Tibial nerve (tissue), 4 donors: ENCODE data around the gene INPPL1. TPM values are rescaled to one million over a fixed set of nuclear protein-coding genes. Genes with fewer than 3 reads are reported as not detected.

Experiments
- DNase-seq, 2 donors: peaks; one replicate each; pipeline ENCODE4 v3.0.0-alpha.2; 2019; ENCODE audit warnings: low spot score in 2 of 2
- H3K27ac ChIP-seq, 4 donors: fragments of 200-600 bp; sonication (generic) in 3 of 4; one replicate each; pipeline ENCODE4 v1.5.1; 2017 to 2019; ENCODE audit warnings: mild to moderate bottlenecking in 1 of 4
- H3K27me3 ChIP-seq, 2 donors: fragments of 200-600 bp; sonication (generic) in 1 of 2; one replicate each; pipeline versions ENCODE4 v1.5.1 to v1.6.0; 2017 to 2019
- H3K36me3 ChIP-seq, 3 donors: fragments of 200-600 bp; sonication (generic); one replicate each; pipeline ENCODE4 v1.5.1; 2018 to 2019
- H3K4me1 ChIP-seq, 4 donors: fragments of 200-600 bp; sonication (generic) in 3 of 4; one replicate each; pipeline ENCODE4 v1.5.1; 2017 to 2019
- H3K4me3 ChIP-seq, 4 donors: fragments of 200-600 bp; sonication (generic) in 3 of 4; one replicate each; pipeline ENCODE4 v1.5.1; 2017 to 2019; ENCODE audit warnings: mild to moderate bottlenecking in 1 of 4, moderate library complexity in 1 of 4
- H3K9me3 ChIP-seq, 4 donors: fragments of 200-600 bp; sonication (generic) in 3 of 4; one replicate each; pipeline ENCODE4 v1.5.1; 2017 to 2019
- CTCF ChIP-seq, 5 experiments: fragments of 200-600 bp in 3 of 5; fragments of 450-650 bp in 2 of 5; sonication (generic) in 3 of 5; IDR thresholded peaks; one replicate each; pipeline ENCODE4 v1.5.1; 2016 to 2019; ENCODE audit warnings: antibody characterized with exemption in 5 of 5, mild to moderate bottlenecking in 3 of 5, moderate library complexity in 2 of 5
- EP300 ChIP-seq, 2 donors: sonication (generic); formaldehyde crosslinking; IDR thresholded peaks; one replicate each; pipeline ENCODE4 v1.6.1; 2017; ENCODE audit warnings: antibody characterized with exemption in 2 of 2, mild to moderate bottlenecking in 1 of 2
- POLR2A ChIP-seq, 2 donors: fragments of 450-650 bp; IDR thresholded peaks; one replicate each; pipeline ENCODE4 v1.6.1; 2017; ENCODE audit warnings: antibody characterized with exemption in 2 of 2, mild to moderate bottlenecking in 2 of 2, moderate library complexity in 2 of 2
- WGBS, 2 donors: methylation state at CpG; one replicate each; pipeline ENCODE4 v1.1.5; 2018; 5-methylcytosine and 5-hydroxymethylcytosine counted together
- total RNA-seq, 4 donors: library from RNA; depleted of rRNA; stranded (reverse); fragments of >200 nt; gene quantifications; one replicate each; pipeline ENCODE4 v1.1.0, GENCODE V29; 2016

Gene INPPL1
- total RNA-seq, 4 donors from 2014 or later, result 73.6 to 137 (median 94.8) TPM

- H3K4me3 ChIP-seq, result peak overlapping the region; percentile 71 to 92 (median 77)
- no peaks in the 10 kb centered on the region for H3K9me3 ChIP-seq
- TF ChIP-seq CTCF (IDR thresholded peaks at IDR 0.05) (no peak), POLR2A (IDR thresholded peaks at IDR 0.05) (no peak), EP300 (IDR thresholded peaks at IDR 0.05) (no peak)
- H3K27me3 ChIP-seq, result no peaks in the 10 kb centered on the region
- H3K36me3 ChIP-seq, result peaks cover 0 to 8% (median 0%) of the 10 kb centered on the region in 3 donors
- 53 to 57% methylated on average over 6 of the region's 6 CpGs for WGBS, 2 donors
- no peak for DNase-seq
- peak overlapping the region; percentile 77 to 97 (median 94) for H3K27ac ChIP-seq
- peaks cover 0 to 38% (median 27%) of the 10 kb centered on the region in 4 donors for H3K4me1 ChIP-seq
Observed at GRCh38 chr11:72222106-72222891, 2.3 kb upstream of the INPPL1 start.

GRCh38 chr11:72222907-72223614 is 1.5 kb upstream of the INPPL1 start:
- peak; percentile 87 to 91 for DNase-seq
- Histone ChIP-seq H3K4me3 (peak overlapping the region; percentile 71 to 92 (median 77)), H3K36me3 (peaks cover 0 to 14% (median 0%) of the 10 kb centered on the region in 3 donors), H3K4me1 (peaks cover 0 to 45% (median 31%) of the 10 kb centered on the region in 4 donors), H3K27me3 (no peaks in the 10 kb centered on the region), H3K9me3 (no peaks in the 10 kb centered on the region), H3K27ac (peak overlapping the region; percentile 77 to 97 (median 94))
- TF ChIP-seq EP300 (IDR thresholded peaks at IDR 0.05), result peak; percentile 58 to 84
- peak; percentile 43 to 73 (median 51) for TF ChIP-seq CTCF (IDR thresholded peaks at IDR 0.05)
- TF ChIP-seq POLR2A (IDR thresholded peaks at IDR 0.05), result peak; percentile 18 to 48
- WGBS, 2 donors, result 0% methylated on average over 30 to 42 of the region's 47 CpGs

- Histone ChIP-seq H3K27me3 (no peaks in the 10 kb centered on the region), H3K4me3 (peak overlapping the region; percentile 71 to 92 (median 77)), H3K9me3 (no peaks in the 10 kb centered on the region), H3K4me1 (peaks cover 0 to 50% (median 32%) of the 10 kb centered on the region in 4 donors), H3K36me3 (peaks cover 0 to 23% (median 0%) of the 10 kb centered on the region in 3 donors), H3K27ac (peak overlapping the region; percentile 77 to 97 (median 94))
- TF ChIP-seq POLR2A (IDR thresholded peaks at IDR 0.05) (no peak), CTCF (IDR thresholded peaks at IDR 0.05) (no peak), EP300 (IDR thresholded peaks at IDR 0.05) (no peak)
- peak in 1 of 2 donors; percentile 53 for DNase-seq
- WGBS, 2 donors, result 0% methylated on average over 27 to 40 of the region's 84 CpGs
Observed at GRCh38 chr11:72223615-72224563, 678 bp upstream of the INPPL1 start.

GRCh38 chr11:72225411-72225951 is 914 bp downstream of the INPPL1 start:
- Histone ChIP-seq H3K4me3 (peak overlapping the region; percentile 71 to 92 (median 77)), H3K27ac (peak overlapping the region; percentile 77 to 97 (median 94)), H3K27me3 (no peaks in the 10 kb centered on the region), H3K4me1 (peaks cover 0 to 50% (median 32%) of the 10 kb centered on the region in 4 donors), H3K9me3 (no peaks in the 10 kb centered on the region), H3K36me3 (peaks cover 0 to 39% (median 8%) of the 10 kb centered on the region in 3 donors)
- WGBS, 2 donors, result 9 to 13% methylated on average over 11 of the region's 11 CpGs
- TF ChIP-seq CTCF (IDR thresholded peaks at IDR 0.05), result no peak
- TF ChIP-seq EP300 (IDR thresholded peaks at IDR 0.05), result no peak
- no peak for TF ChIP-seq POLR2A (IDR thresholded peaks at IDR 0.05)
- no peak for DNase-seq
